PC-9 (cell line): ENCODE measurements around the gene WDR88. TPM values are rescaled to one million over a fixed set of nuclear protein-coding genes. Genes with fewer than 3 reads are reported as not detected.
A peak's percentile ranks its signal among the peaks of the same experiment; 100 is the strongest.

Experiments used
- BruUV-seq: library from RNA; stranded (reverse); fragments of 400-500 nt; replicated peaks from 2 replicates; lab custom pipeline; 2021; lab: Mats Ljungman, UMichigan
- CTCF ChIA-PET: fragments of 300-600 bp; sonication (Branson Sonifier 250); formaldehyde crosslinking; loops from one replicate; lab custom pipeline; 2022; ENCODE audit warnings: antibody characterized with exemption; lab: Charles Lee
- POLR2A ChIA-PET: fragments of 300-600 bp; sonication (Branson Sonifier 250); formaldehyde crosslinking; loops from one replicate; lab custom pipeline; 2022; ENCODE audit warnings: antibody characterized with exemption; ENCODE audit not compliant: unreplicated experiment; lab: Charles Lee
- DNase-seq, 2 experiments: peaks; one replicate each; pipeline versions ENCODE4 v3.0.0 to v3.0.0-alpha.2; 2015 to 2022; ENCODE audit warnings: mixed read lengths in 1 of 2
- H2AFZ ChIP-seq: fragments of 200-600 bp; sonication (generic); 2 replicates; pipeline ENCODE4 v1.8.1; 2017; ENCODE audit warnings: antibody characterized with exemption
- H3F3A ChIP-seq: fragments of 200-600 bp; sonication (generic); 2 replicates; pipeline ENCODE4 v1.8.1; 2017; ENCODE audit warnings: antibody characterized with exemption, mild to moderate bottlenecking, low read depth; ENCODE audit not compliant: insufficient read depth
- H3K27ac ChIP-seq: fragments of 200-600 bp; sonication (generic); 2 replicates; pipeline ENCODE4 v1.6.1; 2016; ENCODE audit warnings: mixed run types
- H3K27me3 ChIP-seq: fragments of 200-600 bp; sonication (generic); 2 replicates; pipeline ENCODE4 v1.6.1; 2016; ENCODE audit warnings: low read depth, mixed run types; ENCODE audit not compliant: insufficient read depth
- H3K36me3 ChIP-seq: fragments of 200-600 bp; sonication (generic); 2 replicates; pipeline ENCODE4 v1.6.1; 2016; ENCODE audit warnings: low read depth, mixed run types
- H3K4me1 ChIP-seq: fragments of 200-600 bp; sonication (generic); replicated peaks from 2 replicates; pipeline ENCODE4 v1.6.1; 2016; ENCODE audit warnings: mixed run types; ENCODE audit not compliant: insufficient read depth
- H3K4me2 ChIP-seq: fragments of 200-600 bp; sonication (generic); 2 replicates; pipeline ENCODE4 v1.6.1; 2017; ENCODE audit warnings: mixed run types
- H3K4me3 ChIP-seq: fragments of 200-600 bp; sonication (generic); 2 replicates; pipeline ENCODE4 v1.6.1; 2016; ENCODE audit warnings: mixed run types
- H3K79me2 ChIP-seq: fragments of 200-600 bp; sonication (generic); 2 replicates; pipeline ENCODE4 v1.6.1; 2017; ENCODE audit warnings: low read depth, mixed run types
- H3K9me2 ChIP-seq: fragments of 200-600 bp; sonication (generic); 2 replicates; pipeline ENCODE4 v1.8.1; 2017; ENCODE audit warnings: mild to moderate bottlenecking; ENCODE audit not compliant: insufficient read depth
- H3K9me3 ChIP-seq: fragments of 200-600 bp; sonication (generic); 2 replicates; pipeline ENCODE4 v1.8.1; 2016; ENCODE audit warnings: low read depth; ENCODE audit not compliant: insufficient read depth
- H4K20me1 ChIP-seq: fragments of 200-600 bp; sonication (generic); 2 replicates; pipeline ENCODE4 v1.8.1; 2017; ENCODE audit not compliant: insufficient read depth
- EZH2 ChIP-seq: fragments of 200-600 bp; sonication (generic); IDR thresholded peaks from 2 replicates; pipeline ENCODE4 v1.8.0; 2017; ENCODE audit warnings: antibody characterized with exemption, low read depth
- intact Hi-C: fragments of 100-400 bp; cut with micrococcal nuclease; formaldehyde crosslinking; loops from one replicate; pipeline ENCODE4 v1.10.0; 2022; ENCODE audit not compliant: unreplicated experiment
- total RNA-seq: library from RNA; stranded (reverse); gene quantifications from 2 replicates; pipeline ENCODE4 v1.2.3, GENCODE V29; 2021
- TF ChIP-seq, protein P1 (sequence below): fragments of 200-600 bp; sonication (generic); conservative IDR thresholded peaks from 2 replicates; pipeline ENCODE4 v1.6.1; 2017; ENCODE audit warnings: mixed run types, antibody characterized with exemption, mild to moderate bottlenecking, moderate library complexity

WDR88 gene
- total RNA-seq, 1 experiment from 2014 or later = 0.59 TPM

- Histone ChIP-seq H3K79me2 (peaks cover 7% of the 10 kb centered on the region; the same call in 1 of the 2 replicates), H3K4me1 (peaks cover 38% of the 10 kb centered on the region), H4K20me1 (no peaks in the 10 kb centered on the region), H3K27me3 (no peaks in the 10 kb centered on the region), H3K4me2 (peak overlapping the region; percentile 88), H3K9me2 (no peaks in the 10 kb centered on the region), H3F3A (peaks cover 22% of the 10 kb centered on the region), H3K9me3 (no peaks in the 10 kb centered on the region), H2AFZ (peak overlapping the region; percentile 79), H3K36me3 (no peaks in the 10 kb centered on the region), H3K4me3 (peak overlapping the region; percentile 86), H3K27ac (peak overlapping the region; percentile 60)
- intact Hi-C loops = loop anchor here (2.0 to 10.0 kb wide), 5 partner anchors 121 to 594 kb away; partner anchors contain the start of genes CEBPA, FAAP24, NUDT19 and PDCD5
- TSS peak; percentile 62 for BruUV-seq
- ChIA-PET POLR2A (interaction anchor here (0.6 to 1.2 kb wide), 6 partner anchors 18 to 624 kb away, joined by 3 to 10 read pairs (median 6); partner anchors contain the start of genes CEBPA, CEBPG, CEP89 and FAAP24), CTCF (no interaction called here)
- no peak for TF ChIP-seq EZH2
- TF ChIP-seq, protein P1, sequence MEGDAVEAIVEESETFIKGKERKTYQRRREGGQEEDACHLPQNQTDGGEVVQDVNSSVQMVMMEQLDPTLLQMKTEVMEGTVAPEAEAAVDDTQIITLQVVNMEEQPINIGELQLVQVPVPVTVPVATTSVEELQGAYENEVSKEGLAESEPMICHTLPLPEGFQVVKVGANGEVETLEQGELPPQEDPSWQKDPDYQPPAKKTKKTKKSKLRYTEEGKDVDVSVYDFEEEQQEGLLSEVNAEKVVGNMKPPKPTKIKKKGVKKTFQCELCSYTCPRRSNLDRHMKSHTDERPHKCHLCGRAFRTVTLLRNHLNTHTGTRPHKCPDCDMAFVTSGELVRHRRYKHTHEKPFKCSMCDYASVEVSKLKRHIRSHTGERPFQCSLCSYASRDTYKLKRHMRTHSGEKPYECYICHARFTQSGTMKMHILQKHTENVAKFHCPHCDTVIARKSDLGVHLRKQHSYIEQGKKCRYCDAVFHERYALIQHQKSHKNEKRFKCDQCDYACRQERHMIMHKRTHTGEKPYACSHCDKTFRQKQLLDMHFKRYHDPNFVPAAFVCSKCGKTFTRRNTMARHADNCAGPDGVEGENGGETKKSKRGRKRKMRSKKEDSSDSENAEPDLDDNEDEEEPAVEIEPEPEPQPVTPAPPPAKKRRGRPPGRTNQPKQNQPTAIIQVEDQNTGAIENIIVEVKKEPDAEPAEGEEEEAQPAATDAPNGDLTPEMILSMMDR = 0 out of 2 replicates have a peak, but pooled peaks have one; percentile 34
- peak; percentile 39 to 53 for DNase-seq
Measured at GRCh38 chr19:33175886-33176669, 44.2 kb downstream of the WDR88 start.

GRCh38 chr19:33176670-33177416 is 44.9 kb downstream of the WDR88 start:
- DNase-seq = peak; percentile 94 to 98
- Histone ChIP-seq H3K4me1 (peaks cover 32% of the 10 kb centered on the region), H3K79me2 (peaks cover 7% of the 10 kb centered on the region; the same call in 1 of the 2 replicates), H3K9me2 (no peaks in the 10 kb centered on the region), H2AFZ (peak overlapping the region; percentile 79), H3K36me3 (no peaks in the 10 kb centered on the region), H4K20me1 (no peaks in the 10 kb centered on the region), H3K27ac (peak overlapping the region; percentile 60), H3K27me3 (no peaks in the 10 kb centered on the region), H3K4me3 (peak overlapping the region; percentile 86), H3K9me3 (no peaks in the 10 kb centered on the region), H3F3A (peaks cover 17% of the 10 kb centered on the region), H3K4me2 (peak overlapping the region; percentile 88)
- intact Hi-C loops = loop anchor here (2.0 to 10.0 kb wide), 5 partner anchors 122 to 595 kb away; partner anchors contain the start of genes CEBPA, FAAP24, NUDT19 and PDCD5
- BruUV-seq = TSS peak; percentile 100
- ChIA-PET CTCF (interaction anchor here (0.7 kb wide), 1 partner anchor 123 kb away, joined by 11 read pairs; no protein-coding TSS in a partner anchor), POLR2A (interaction anchor here (0.6 to 1.2 kb wide), 10 partner anchors 17 to 827 kb away, joined by 3 to 10 read pairs (median 5); partner anchors contain the start of genes CEBPA, CEBPG, CEP89 and FAAP24)
- TF ChIP-seq, protein P1 = peak; percentile 3; the same call in 1 of the 2 replicates
- TF ChIP-seq EZH2 = no peak
